ENCODE data around the gene PANX2. TPM values are rescaled to one million over a fixed set of nuclear protein-coding genes. Genes with fewer than 3 reads are reported as not detected.
"Not testable (repeated sequence)": the region's sequence is repeated elsewhere in the genome, so short reads cannot be mapped to it uniquely, and the experiment has no call there.

The PANX2 gene
- 1 to 10 TPM in 1 of 5 donors, under 1 TPM in 4; 0.38 to 1.0 (median 0.61) TPM for polyA plus RNA-seq (ENCODE audit: insufficient read depth in 1 of 5, insufficient read length in 5 of 5, low replicate concordance in 1 of 5)
- long read RNA-seq, donor 1: 0 reads
- long read RNA-seq, donor 2: 0 reads
- long read RNA-seq, donor 3: 0 reads
- long read RNA-seq, donor 4: 0 reads
- long read RNA-seq, donor 5: 0 reads
- long read RNA-seq, donor 6: 0 reads
- long read RNA-seq, donor 7, partial matches to known transcripts: 0 of 2 reads
- long read RNA-seq, donor 7, other reads (novel, unspliced or antisense): 0 of 2 reads
- long read RNA-seq, donor 8: 0 reads

DNA sequence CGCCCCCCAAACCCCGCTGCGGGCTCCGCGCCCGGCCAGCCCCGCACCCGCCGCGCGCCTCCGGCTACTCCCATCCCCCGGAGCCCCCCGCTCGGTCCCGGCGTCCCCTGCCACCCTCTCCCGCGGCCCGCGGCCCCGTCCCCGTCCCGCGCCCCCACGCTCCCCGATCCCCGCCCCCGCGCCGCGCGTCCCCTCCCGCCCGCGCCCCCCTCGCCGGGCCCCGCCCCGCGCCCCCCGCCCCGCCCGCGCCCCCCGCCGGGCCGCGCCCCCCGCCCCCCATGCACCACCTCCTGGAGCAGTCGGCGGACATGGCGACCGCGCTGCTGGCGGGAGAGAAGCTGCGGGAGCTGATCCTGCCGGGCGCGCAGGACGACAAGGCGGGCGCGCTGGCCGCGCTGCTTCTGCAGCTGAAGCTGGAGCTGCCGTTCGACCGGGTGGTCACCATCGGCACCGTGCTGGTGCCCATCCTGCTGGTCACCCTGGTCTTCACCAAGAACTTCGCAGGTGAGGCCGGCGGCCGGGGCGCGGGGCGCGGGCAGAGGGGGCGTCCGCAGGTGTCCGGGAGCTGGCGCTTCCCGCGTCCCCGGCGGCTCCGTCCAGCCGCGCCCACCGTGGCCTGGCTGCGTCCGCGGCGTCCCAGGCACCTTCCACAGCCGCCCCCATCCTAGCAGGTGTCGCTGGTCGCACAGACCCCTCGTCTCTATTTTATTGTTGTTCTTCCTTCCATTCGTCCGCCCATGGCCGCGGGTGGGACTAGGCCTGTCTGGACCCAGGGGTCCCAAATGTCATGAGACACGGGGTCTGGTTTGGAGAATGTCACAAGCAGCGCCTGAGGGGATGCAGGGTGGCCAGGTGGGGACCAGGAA lies at the start of gene PANX2:
PANX2 (plus strand) TSS at position 279 of the 866 bp plus-strand sequence; CDS start at position 279, 0 bp downstream.
- no peak for DNase-seq

DNA sequence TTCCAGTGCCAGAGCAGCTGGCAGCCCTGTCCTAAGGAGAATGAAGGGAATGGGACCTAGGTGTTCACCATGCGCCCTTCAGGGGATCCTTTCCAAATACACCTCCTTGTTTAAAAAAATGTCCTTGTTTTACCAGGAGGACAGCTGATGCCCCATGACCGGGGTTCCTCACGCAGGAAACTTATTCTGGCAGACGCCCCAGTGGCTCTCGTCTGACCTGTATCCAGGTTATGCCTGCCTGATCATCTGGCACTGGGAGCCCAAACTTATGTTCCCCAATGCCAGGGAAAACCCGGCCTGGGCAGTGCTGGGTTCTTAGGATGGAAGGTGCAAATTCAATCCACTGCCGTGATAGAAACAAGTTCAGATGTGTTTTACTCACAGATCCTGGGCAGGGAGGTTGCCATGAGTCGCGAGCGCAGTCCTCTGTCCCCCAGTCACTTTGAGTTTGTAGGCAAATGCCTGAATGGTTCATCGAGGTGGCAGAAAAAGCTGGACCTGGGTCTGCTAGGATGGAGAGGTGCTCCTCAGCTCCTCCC lies 49.3 kb upstream of the PANX2 start:
- no peak for DNase-seq

- DNase-seq: no peak
These were observed 47.4 kb upstream of the PANX2 start for GRCh38 chr22:50123119-50123518.

GRCh38 chr22:50125029-50125428 lies 45.5 kb upstream of the PANX2 start:
- DNase-seq: no peak

GRCh38 chr22:50129121-50129736 lies 41.3 kb upstream of the PANX2 start:
- DNase-seq: no peak

- DNase-seq: no peak
These were observed 38.6 kb upstream of the PANX2 start for GRCh38 chr22:50131894-50132293.

DNA sequence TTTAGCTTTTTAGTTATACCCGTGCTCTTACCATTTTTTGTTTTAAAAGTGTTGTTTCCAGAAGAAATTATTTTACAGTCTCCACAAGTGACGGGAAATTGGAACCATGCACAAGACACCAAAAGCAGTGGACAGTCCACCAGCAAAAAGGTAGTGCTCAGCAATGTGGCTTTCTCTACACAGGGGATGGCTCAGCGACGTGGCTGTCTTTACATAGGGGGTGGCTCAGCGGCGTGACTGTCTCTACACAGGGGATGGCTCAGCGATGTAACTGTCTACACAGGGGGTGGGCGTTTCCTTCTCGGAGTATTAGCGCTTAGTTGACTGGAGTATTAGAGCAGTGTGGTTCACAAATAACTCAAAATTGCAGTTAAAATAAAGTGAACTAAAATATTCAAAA lies 36.0 kb upstream of the PANX2 start:
- DNase-seq: no peak

- DNase-seq: no peak
These were observed 33.9 kb upstream of the PANX2 start for GRCh38 chr22:50136581-50137015.

DNA sequence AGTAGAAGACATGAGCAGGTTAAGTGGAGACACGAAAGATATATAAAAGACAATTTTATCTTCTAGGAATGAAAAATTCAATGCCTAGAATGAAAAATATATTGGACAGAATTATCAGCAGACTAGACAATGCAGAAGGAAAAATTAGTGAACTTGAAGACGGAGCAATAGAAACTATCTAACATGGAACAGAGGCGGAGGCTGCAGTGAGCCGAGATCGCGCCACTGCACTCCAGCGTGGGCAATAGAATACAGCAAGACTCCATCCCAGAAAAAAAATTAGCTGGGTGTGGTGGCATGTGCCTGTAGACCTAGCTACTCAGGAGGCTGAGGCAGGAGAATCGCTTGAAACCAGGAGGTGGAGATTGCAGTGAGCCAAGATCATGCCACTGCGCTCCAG lies 33.3 kb upstream of the PANX2 start:
- not testable (repeated sequence) for DNase-seq

DNA sequence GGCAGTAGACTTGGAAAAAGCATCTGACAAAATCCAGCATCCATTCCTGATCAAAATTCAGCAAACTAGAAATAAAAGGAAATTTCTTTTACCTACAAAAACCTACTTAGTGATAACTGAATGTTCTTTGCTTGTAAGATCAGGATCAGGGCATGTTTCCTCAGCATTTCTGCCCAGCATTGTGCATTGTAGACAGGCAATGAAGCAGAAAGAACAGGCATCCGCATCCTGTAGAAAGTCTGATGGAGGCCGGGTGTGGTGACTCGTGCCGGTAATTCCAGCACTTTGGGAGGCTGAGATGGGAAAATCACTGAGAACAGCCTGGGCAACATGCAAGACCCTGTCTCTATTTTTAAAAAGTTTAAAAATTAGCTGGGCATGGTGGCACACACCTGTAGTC lies 32.5 kb upstream of the PANX2 start:
- DNase-seq: no peak

- no peak for DNase-seq
These were observed 31.5 kb upstream of the PANX2 start for GRCh38 chr22:50138988-50139387.

DNA sequence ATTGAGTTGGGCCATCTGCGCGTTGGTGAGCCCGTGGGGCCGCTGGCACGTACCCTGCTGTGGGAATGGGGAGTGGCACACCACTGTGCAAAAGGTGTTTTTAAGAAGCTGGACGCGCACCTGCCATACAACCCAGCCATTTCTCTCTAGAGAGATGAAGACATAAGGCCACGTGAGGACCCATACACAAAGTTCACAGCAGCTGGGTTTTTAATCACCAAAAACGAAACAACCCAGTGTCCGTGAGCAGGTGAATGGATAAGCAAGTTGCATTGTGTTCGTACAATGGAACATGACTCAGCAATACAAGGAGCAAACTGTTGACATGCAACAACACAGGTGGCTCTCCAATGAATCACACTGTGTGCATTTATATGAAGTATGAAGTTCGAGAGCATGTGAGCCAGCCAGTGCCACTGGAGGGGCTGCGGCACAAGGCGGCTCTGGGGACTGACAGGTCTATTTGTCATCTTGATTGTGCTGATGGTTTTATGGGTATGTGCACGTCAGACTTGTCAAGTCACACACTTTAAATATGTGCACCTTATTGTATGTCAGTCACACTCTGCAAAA lies 30.6 kb upstream of the PANX2 start:
- no peak for DNase-seq

DNA sequence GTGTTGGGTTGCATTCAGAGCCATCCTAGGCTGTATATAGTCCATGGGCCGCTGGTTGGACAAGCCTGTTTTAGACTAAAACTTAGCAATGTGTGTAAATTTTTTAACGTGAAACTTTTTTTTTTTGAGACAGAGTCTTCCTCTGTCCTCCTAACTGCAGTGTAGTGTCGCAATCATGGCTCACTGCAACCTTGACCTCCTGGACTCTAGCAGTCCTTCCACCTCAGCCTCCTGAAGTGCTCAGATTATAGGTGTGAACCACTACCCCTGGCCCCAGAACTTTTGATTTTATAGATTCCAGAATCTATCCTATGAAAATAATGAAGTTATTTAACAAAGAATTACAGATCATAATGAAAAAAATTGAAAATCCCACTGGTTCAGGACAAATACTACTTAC lies 29.9 kb upstream of the PANX2 start:
- DNase-seq: no peak

GRCh38 chr22:50141462-50141861 lies 29.1 kb upstream of the PANX2 start:
- DNase-seq: no peak

DNA sequence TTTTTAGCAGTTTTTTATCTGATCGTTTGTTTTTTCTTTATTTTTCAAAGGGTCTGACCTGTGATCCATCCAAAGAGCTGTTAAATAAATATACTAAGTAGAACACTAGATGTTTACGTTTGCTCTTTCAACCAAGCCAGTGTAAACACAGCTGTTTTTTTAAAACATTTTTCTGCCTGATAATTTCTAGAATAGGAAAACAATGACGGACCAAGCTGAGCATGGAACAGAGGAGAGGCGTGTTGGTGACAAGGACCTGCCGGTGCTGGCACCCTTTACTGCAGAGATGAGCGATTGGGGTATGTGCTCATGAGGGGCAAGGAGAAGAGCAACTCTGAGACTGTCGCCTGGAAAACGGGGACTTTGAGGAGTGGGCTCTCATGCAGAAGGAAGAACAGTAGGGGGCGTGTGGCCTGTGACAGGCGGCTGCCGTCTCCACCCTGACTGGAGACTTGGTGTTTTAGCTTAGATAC lies 28.6 kb upstream of the PANX2 start:
- peak; percentile 64 to 78 for DNase-seq

DNA sequence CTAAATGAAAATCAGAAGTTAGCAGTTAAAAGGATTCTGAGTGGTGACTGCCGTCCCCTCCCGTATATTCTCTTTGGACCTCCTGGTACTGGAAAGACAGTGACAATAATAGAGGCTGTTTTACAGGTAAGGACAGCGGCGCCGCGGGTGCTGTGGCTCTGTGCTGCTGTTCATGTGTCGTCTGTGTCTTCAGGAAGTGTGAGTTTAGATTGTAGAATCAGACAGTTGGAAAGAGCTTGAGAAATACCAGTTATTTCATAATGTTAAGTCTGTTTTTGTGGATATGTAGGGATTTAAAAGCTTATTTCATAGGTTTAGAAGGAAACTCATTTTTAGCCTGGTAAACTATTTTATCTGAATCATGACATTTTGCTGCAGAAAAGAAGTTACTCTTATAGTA lies 27.4 kb upstream of the PANX2 start:
- no peak for DNase-seq

- no peak for DNase-seq
These were observed 26.4 kb upstream of the PANX2 start for GRCh38 chr22:50144005-50144614.

GRCh38 chr22:50145721-50146438 lies 24.7 kb upstream of the PANX2 start:
- DNase-seq: no peak

- peak; percentile 55 to 60 for DNase-seq
These were observed 23.9 kb upstream of the PANX2 start for GRCh38 chr22:50146439-50147238.

All from right lung (tissue), 10 donors.